VCaP (cell line): ENCODE measurements around the gene FAM216A.
"Not testable (repeated sequence)": the region's sequence is repeated elsewhere in the genome, so short reads cannot be mapped to it uniquely, and the experiment has no call there.

Source experiments
- H3K27ac ChIP-seq: fragments of 450-650 bp; 2 replicates; pipeline ENCODE4 v1.5.1; 2017
- CTCF ChIP-seq: fragments of 450-650 bp; conservative IDR thresholded peaks from 2 replicates; pipeline ENCODE4 v1.5.1; 2017; ENCODE audit warnings: mild to moderate bottlenecking, moderate library complexity

The FAM216A gene

GRCh38 chr12:110468214-110469048 is at the start of gene FAM216A, which contains the start of gene GPN3:
TSS of gene FAM216A (plus strand) at chr12:110468845. CDS start at chr12:110468876, 31 bp downstream.
TSS of gene GPN3 (minus strand) at chr12:110468257. CDS start at chr12:110468203, 54 bp downstream.
- no peak for TF ChIP-seq CTCF

GRCh38 chr12:110420644-110421043 is 48.0 kb upstream of the FAM216A start:
- H3K27ac ChIP-seq: not testable (repeated sequence)

More at GRCh38 chr12:110468214-110469048, at the start of gene FAM216A, which contains the start of gene GPN3:
- peak within 1 kb of the TSS; percentile 99 for H3K27ac ChIP-seq

GRCh38 chr12:110421159-110421661 is 47.4 kb upstream of the FAM216A start:
- H3K27ac ChIP-seq: no peak overlapping the region
- TF ChIP-seq CTCF: no peak

- TF ChIP-seq CTCF: no peak
- H3K27ac ChIP-seq: no peak overlapping the region
These were observed 46.9 kb upstream of the FAM216A start for GRCh38 chr12:110421701-110422100.

- H3K27ac ChIP-seq: no peak overlapping the region
- TF ChIP-seq CTCF: no peak
These were observed 44.4 kb upstream of the FAM216A start for GRCh38 chr12:110424237-110424636.

- no peak overlapping the region for H3K27ac ChIP-seq
These were observed 42.2 kb upstream of the FAM216A start for GRCh38 chr12:110426406-110426805.

GRCh38 chr12:110429676-110430075 is 39.0 kb upstream of the FAM216A start:
- not testable (repeated sequence) for H3K27ac ChIP-seq

More at GRCh38 chr12:110426406-110426805, 42.2 kb upstream of the FAM216A start:
- no peak for TF ChIP-seq CTCF

- no peak for TF ChIP-seq CTCF
- H3K27ac ChIP-seq: peak overlapping the region; percentile 55; the same call in 1 of the 2 replicates
These were observed 36.6 kb upstream of the FAM216A start for GRCh38 chr12:110431957-110432587.
